GM21526 (cell line): ENCODE results near the gene JAG2.
"Not testable (repeated sequence)": the region's sequence is repeated elsewhere in the genome, so short reads cannot be mapped to it uniquely, and the experiment has no call there.

Experiments
- ATAC-seq: cut with Tn5 transposase; IDR thresholded peaks from one replicate; pipeline ENCODE4 v1.9.1; 2021; ENCODE audit warnings: moderate library complexity; ENCODE audit not compliant: unreplicated experiment, low FRiP score

JAG2 gene

DNA sequence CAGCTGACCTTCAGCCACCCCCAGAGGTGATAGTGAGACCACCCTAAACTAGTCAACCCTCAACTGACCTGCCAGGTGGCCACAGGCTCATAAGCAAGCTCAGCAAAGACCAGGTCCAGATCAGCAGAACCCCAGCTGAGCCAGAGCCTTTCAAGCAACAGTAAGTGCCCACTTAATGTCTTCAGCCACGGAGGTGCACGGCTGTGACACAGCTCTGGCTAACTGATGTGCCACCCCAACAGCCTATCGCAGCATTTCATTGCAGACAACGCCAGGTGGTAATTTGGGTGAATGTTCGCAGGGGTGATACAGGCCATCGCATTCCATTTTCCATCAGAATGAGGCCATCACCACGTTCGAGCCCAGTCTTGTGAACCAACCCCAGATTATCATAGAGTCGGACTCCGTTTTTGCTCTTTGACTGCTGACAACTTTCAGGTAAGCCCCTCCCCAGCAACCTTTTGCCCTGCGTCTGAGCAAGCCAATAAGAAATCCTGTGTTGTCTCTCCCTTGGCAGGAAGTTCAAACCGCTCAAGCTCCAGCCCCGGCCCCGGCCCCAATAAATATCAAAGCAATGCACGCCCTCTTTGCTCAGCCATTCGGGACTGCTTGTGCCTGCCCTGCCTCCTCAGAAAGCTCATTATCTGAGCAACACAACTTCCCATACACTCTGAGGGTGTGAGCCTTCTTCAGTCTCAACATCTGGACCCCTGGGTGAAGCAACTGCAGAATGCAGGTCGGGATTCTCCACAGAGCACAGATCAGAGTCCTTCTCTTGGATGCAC is 44.4 kb downstream of the JAG2 start:
- no peak for ATAC-seq

- no peak for ATAC-seq
Measured at GRCh38 chr14:105123064-105123665, 45.4 kb downstream of the JAG2 start.

- no peak for ATAC-seq
Measured at GRCh38 chr14:105120056-105120455, 48.5 kb downstream of the JAG2 start.

- no peak for ATAC-seq
Measured at GRCh38 chr14:105119408-105120025, 49.1 kb downstream of the JAG2 start.

DNA sequence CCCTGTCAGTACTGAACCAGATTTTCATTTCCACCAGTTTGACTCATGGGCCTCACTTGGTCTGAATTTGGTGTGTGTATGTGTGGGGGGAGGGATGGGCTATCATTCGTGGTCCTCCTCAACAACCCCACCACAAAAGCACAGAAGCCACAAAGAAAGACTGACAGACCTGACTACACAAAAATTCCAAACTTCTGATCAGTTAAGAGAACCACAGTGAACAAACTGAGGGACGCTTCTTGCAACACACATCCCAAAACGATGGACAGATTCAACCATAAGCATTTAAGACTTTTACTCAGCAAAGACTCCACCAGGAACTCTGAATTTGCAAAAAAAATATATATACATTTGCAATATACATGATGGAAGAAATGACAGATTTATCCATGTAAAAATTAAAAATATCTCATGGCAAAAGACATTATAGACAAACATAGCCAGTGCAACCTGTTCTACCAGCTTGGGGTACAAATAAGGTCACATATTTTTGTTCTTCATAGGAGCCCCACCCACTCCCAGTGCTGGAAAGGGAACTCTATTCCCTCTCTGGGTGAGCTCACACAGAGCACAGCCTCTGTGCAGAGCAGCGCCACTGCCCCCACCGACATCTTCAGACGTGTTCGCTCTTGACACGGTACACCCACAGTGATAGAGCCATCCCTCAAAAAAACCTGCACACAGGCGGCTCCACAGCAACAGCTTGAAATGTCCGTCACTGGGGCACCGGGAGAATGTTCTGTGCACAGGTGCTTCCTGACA is 49.7 kb downstream of the JAG2 start:
- ATAC-seq: no peak

DNA sequence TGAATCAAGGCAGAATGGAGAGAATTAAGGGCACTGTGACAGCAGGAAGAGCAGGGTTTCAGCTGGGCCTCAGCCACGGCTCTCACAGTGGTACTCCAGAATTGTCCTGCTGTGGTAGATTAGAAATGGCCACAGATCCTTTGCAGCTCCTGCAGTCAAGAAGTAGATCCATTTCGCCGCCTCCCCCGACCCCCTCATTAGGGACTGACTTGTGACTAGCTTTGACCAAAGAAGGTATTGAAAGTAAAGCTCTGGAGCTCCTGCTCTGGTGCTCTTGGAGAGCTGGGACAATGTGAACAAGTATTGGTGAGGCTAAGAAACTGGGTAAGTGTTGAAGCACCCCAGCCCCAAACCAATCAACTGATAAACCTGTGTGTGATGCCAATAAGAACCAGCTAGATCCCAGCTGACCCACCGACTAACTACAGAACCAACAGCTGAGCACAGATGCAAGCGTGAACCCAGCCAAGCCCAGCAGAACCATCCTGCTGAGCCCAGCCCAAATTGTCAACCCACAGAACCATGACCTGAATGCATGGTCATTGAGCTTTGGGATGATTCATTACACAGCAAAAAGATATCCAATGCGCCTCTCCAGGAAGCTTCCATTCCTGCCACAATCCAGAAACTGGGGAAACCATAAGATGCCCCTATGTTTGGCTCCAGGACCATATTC is 50.7 kb downstream of the JAG2 start:
- no peak for ATAC-seq

DNA sequence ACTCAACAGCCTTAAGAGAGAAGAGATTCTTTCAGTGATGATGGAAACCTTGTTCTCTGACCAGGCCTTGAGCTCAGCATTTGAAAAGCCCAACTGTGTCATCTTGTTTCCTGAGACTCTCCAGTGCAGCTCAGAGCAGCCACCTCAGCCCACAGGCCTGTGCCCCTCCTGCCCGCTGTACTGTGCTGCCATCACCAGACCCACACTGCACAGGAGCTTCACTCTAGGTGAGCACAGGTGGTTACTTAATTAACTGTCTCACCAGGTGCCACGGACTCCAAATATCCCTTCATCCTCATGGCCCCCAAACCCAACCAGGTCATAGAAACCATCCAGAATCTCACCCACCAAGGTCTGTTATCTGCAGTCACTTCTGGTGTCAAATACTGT is 51.3 kb downstream of the JAG2 start:
- no peak for ATAC-seq

DNA sequence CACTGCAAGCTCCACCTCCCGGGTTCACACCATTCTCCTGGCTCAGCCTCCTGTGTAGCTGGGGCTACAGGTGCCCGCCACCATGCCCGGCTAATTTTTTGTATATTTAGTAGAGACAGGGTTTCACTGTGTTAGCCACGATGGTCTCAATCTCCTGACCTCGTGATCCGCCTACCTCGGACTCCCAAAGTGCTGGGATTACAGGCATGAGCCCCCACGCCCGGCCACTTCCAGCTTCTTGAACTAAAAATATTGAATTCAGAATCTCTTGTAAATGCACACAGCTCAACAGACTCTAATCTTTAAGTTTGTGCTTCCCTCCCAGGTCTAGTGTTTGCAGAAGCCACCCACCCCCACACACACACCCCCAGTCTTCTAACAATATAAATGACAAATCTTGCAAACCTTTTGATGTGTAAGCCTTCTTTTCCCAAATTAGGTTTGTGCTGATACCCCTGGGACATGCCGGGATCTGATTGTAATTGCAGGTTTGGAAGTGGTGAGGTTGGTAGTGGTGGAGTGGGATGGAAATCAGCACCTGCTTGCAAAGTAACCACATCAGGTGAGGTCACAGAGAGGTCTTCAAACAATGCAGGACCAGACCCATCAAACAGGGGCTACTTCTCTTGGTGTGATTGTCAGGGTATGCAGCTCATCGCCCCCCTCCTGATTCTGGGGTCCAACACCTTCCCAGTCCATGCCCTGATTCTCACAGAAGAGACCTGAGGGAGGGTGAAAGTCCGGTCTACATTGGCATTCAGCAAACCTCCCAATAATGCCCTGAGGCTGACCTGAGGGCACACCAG is 51.9 kb downstream of the JAG2 start:
- no peak for ATAC-seq

DNA sequence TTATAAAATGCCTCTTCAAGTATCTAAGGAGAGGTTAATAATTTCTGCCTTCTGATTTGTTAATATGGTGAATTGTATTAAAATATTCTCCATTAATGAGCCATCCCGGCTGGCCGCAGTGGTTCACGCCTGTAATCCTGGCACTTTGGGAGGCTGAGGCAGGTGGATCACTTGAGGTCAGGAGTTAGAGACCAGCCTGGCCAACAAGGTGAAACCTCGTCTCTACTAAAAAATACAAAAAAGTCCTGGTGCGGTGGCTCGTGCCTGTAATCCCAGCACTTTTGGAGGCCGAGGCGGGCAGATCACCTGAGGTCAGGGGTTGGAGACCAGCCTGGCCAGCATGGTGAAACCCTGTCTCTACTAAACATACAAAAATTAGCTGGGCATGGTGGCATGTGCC is 59.3 kb downstream of the JAG2 start:
- ATAC-seq: not testable (repeated sequence)

DNA sequence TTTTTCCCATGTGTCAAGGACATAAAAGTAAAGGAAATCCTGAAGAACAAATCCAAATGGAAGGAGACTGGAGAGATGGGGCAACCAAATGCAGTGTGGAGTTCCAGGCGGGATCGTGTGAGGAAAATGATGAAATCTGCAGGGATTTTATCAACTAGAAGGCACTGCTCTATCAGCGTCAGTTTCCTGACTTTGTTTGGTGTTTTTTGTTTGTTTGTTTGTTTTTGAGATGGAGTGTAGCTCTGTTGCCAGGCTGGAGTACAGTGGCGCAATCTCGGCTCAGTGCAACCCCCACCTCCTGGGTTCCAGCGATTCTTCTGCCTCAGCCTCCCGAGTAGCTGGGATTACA is 60.1 kb downstream of the JAG2 start:
- ATAC-seq: no peak

- no peak for ATAC-seq
Measured at GRCh38 chr14:105107781-105108515, 60.6 kb downstream of the JAG2 start.

DNA sequence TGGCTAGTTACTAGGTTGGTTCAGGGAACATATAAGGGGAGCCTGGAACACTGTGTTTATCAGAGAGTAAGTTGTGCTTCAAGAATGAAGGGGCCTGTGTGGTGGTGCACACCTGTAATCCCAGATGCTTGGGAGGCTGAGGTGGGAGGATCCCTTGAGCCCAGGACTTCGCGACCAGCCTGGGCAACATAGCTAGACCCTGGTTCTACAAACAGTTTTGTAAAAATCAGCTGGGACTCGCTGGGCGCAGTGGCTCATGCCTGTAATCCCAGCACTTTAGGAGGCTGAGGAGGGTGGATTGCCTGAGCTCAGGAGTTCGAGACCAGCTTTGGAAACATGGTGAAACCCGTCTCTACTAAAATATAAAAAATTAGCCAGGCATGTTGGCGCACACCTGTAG is 61.2 kb downstream of the JAG2 start:
- ATAC-seq: no peak

- no peak for ATAC-seq
Measured at GRCh38 chr14:105105158-105105557, 63.4 kb downstream of the JAG2 start.

- ATAC-seq: no peak
Measured at GRCh38 chr14:105102893-105103292, 65.7 kb downstream of the JAG2 start.

DNA sequence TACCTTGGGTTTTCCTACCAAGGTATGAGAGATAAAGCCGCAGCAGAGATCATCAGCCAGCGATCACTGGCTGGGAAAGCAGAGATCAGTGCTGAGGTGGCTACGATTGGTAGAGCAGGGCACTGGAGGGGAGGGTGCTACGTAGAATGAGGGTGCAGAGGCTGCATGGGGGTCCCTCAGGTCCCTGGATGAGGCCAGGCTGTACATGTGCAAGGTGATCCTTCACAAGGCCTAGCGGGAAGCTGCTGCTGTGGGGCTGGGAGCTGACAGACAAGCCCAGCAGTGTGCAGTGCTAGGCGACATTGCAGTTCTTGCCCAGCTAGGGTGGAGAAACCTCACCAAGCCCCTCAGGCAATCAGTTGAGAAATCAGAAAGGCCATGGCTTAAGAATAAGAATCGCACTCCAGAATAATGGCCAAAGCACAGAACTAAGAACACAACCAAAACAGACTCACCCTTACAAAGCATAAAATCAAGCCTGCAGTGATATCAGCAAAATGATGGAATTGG is 66.2 kb downstream of the JAG2 start:
- no peak for ATAC-seq

DNA sequence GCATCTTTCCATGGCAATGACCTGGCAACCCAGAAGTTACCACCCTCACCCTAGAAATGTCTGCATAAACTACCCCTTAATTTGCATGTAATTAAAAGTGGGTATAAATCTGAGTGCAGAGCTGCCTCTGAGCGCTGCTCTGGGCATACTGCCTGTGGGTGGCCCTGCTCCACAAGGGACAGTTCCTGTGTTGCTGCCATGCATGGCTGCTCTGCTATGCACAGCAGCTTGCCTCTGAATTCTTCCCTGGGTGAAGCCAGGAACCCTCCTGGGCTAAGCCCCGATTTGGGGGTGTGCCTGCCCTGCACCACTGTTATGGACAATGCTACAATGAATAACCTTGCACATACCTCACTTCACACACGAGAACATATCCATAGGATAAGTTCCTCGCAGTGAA is 67.7 kb downstream of the JAG2 start:
- no peak for ATAC-seq

GRCh38 chr14:105099778-105100177 is 68.8 kb downstream of the JAG2 start:
- ATAC-seq: no peak

- ATAC-seq: no peak
Measured at GRCh38 chr14:105098316-105098715, 70.3 kb downstream of the JAG2 start.

DNA sequence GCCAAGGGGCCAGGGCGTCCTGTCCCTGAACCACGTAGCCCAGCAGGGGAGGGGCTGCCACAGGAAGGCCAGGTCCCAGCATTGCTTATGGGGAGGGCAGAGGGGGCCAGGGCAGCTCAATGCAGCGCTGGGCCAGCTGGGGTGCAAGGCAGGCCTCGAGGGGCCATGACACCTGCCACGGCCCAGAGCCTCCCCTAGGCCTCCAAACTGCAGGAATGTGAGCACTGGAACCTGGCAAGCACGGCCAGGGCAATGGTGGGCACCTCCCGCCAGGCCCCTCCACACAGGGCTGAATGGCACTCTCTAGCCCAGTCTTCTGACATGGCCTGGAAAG is 70.8 kb downstream of the JAG2 start:
- no peak for ATAC-seq
